SKM-1 treated with dmso at 0.1 percent for 144 hours (cell line): ENCODE results near the gene RASSF8.

Experiments
- DNase-seq: peaks from one replicate; lab custom pipeline; 2025; ENCODE audit not compliant: unreplicated experiment; lab: John Stamatoyannopoulos, UW

The RASSF8 gene

GRCh38 chr12:25960961-25961360 is 2.5 kb downstream of the RASSF8 start:
- DNase-seq: no peak

GRCh38 chr12:25962932-25963525 is 4.5 kb downstream of the RASSF8 start:
- no peak for DNase-seq

GRCh38 chr12:25965682-25966081 is 7.2 kb downstream of the RASSF8 start:
- no peak for DNase-seq

- no peak for DNase-seq
Observed at GRCh38 chr12:25970082-25970481, 11.6 kb downstream of the RASSF8 start.

- DNase-seq: no peak
Observed at GRCh38 chr12:25970916-25971653, 12.6 kb downstream of the RASSF8 start.

- DNase-seq: no peak
Observed at GRCh38 chr12:25971654-25972041, 13.2 kb downstream of the RASSF8 start.

- DNase-seq: no peak
Observed at GRCh38 chr12:25972783-25973182, 14.3 kb downstream of the RASSF8 start.

- no peak for DNase-seq
Observed at GRCh38 chr12:25975179-25975578, 16.7 kb downstream of the RASSF8 start.

- DNase-seq: no peak
Observed at GRCh38 chr12:25975682-25976081, 17.2 kb downstream of the RASSF8 start.

- no peak for DNase-seq
Observed at GRCh38 chr12:25976289-25976688, 17.8 kb downstream of the RASSF8 start.

- DNase-seq: no peak
Observed at GRCh38 chr12:25977047-25977446, 18.6 kb downstream of the RASSF8 start.

- DNase-seq: no peak
Observed at GRCh38 chr12:25979059-25979458, 20.6 kb downstream of the RASSF8 start.

- DNase-seq: no peak
Observed at GRCh38 chr12:25979563-25979962, 21.1 kb downstream of the RASSF8 start.

GRCh38 chr12:25980035-25980434 is 21.6 kb downstream of the RASSF8 start:
- DNase-seq: no peak

- DNase-seq: no peak
Observed at GRCh38 chr12:25981597-25981996, 23.1 kb downstream of the RASSF8 start.

- DNase-seq: no peak
Observed at GRCh38 chr12:25982416-25982815, 23.9 kb downstream of the RASSF8 start.

GRCh38 chr12:25983625-25984024 is 25.1 kb downstream of the RASSF8 start:
- DNase-seq: no peak

GRCh38 chr12:25984759-25985158 is 26.3 kb downstream of the RASSF8 start:
- DNase-seq: no peak

GRCh38 chr12:25985316-25986175 is 27.1 kb downstream of the RASSF8 start:
- no peak for DNase-seq

- no peak for DNase-seq
Observed at GRCh38 chr12:25986180-25986579, 27.7 kb downstream of the RASSF8 start.

GRCh38 chr12:25988505-25988904 is 30.0 kb downstream of the RASSF8 start:
- DNase-seq: no peak

GRCh38 chr12:25990495-25990894 is 32.0 kb downstream of the RASSF8 start:
- DNase-seq: no peak
